ENCODE data around the gene ARHGAP10.

- TF ChIP-seq POLR2A (IDR thresholded peaks at IDR 0.05; ENCODE audit: low read depth) (no peak), POLR2AphosphoS5 (IDR thresholded peaks at IDR 0.05) (no peak)
These were observed 297.9 kb downstream of the ARHGAP10 start for GRCh38 chr4:148029781-148030180.

All from esophagus muscularis mucosa (tissue), 2 donors.